Measurements from ENCODE around the gene FAM184B.
"Not testable (repeated sequence)": the region's sequence is repeated elsewhere in the genome, so short reads cannot be mapped to it uniquely, and the experiment has no call there.

The FAM184B gene

DNA sequence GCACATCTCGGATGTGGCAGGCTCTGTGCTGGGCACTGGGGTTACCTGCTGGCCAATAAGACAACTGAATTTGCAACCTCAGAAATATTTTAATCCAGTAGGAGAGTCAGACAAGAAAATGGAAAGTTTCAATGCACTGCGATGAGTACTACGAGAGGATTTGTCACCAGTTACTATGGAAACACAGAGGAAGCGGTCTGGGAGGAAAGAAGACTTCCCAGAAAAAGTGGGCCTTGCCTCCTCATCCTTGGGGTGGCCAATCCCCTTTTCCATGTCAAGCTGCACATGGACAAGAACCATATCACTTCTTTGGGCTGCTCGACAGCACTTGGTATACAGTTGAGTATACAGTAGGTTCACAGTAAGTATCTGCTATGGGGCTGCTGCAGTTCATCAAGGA is 67.6 kb downstream of the FAM184B start:
- no peak for DNase-seq

GRCh38 chr4:17712166-17712565 is 69.3 kb downstream of the FAM184B start:
- no peak for DNase-seq

- not testable (repeated sequence) for DNase-seq
Observed at GRCh38 chr4:17711206-17711605, 70.2 kb downstream of the FAM184B start.

DNA sequence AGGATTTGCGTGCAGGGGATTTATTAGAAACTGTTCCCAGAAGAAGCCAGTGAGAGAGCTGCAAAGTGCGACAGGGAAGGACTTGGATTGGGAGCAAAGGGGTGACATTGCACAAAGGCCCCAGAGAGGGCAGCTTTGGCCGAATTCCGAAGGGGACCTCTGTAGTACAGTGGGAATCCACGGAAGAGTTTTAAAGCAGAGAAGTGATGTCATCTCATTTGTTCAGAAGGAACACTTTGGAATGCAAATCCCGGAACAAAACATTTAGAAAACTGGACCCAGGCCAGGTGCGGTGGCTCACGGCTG is 71.7 kb downstream of the FAM184B start:
- DNase-seq: no peak

DNA sequence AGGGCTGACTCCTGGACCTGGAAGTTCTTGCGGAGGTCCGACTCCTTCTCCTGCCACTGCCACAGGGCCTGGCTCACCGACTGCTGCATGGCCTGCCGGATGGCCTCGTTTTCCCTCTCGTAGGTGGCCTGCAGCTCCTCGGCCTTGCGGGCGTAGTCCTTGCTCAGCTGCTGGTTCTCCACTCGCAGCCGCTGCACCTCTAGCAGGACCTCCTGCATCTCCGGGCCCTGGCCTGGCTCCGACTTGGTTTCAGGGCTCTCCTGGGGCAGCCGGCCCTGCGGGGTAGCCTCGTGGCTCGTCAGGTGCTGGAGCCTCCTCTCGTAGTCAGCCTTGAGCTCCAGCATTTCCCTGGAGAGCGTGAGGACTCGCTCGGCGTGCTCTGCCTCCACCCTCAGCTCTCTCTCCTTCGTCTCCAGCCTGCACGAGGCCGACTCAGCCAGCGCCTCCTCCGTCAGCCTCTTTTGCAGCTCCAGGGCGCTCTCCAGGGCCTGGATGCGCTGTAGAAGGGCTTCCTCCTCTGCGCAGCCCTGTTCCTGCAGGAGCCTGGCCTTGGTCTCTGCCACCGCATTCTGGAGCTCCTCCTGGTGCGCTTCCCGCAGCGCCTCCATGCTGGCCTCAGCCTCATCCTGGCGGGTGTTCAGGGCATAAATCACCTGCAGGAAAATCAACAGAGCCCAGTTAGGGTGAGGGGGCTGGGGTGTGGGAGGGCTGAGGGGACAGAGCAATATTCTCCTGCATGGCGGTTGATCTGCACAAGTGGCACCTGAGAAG is 72.2 kb downstream of the FAM184B start:
- DNase-seq: no peak

DNA sequence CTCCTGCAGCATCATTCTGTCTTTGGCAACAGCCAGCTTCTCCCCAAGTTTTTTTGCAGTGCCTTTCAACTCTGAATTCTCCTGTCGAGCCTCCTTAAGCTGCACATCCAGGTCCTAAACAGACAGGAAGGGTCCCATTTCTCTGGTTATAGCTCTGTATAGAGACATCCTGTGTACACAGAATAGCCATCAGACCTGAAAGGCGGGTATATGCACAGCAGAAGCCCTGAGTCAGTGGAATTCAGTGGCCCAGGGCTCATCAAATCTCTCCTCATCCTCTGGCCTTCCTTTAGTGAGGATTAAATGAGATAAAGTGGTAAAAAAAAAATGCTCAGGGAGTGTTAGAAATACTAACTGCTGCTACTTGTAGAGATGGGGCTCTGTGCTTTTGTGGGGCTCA is 73.8 kb downstream of the FAM184B start:
- no peak for DNase-seq

DNA sequence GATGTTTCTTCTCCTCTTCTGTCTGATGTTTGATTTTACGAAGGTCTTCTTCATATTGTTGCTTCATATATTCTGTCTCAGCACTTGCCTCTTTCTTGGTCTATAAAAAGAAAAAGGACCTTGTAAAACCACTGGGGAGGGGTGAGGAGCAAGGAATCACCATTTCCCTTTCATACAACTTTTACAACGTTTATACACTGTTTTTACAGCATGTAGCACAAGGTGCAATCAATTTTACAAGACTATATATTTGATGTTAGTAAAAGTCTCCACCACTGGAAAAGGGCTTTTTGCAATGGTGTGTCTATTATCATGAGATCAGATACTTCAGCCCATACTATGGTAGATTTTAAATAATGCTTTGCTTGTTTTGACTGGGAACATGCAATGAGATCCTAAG is 76.3 kb downstream of the FAM184B start:
- DNase-seq: no peak

- DNase-seq: no peak
Observed at GRCh38 chr4:17704020-17704650, 77.3 kb downstream of the FAM184B start.

DNA sequence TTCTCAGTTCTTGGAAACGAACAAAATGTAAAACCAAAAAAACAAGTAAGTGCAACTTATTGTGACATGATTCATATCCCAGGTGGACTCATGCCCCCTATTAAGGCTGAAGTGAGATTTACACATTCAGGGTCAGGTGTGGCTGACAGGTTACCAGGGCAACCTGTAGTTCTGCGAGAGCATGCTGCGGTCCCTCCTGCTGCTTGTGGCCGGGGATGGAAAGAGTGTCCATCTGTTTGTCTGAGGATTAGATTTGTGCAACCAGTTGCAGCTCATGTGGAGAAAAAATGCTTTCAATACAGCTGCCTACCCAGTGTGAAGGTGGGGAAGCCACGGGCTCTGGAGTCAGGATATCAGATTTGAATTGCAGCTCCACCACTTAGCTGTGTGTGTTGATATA is 78.8 kb downstream of the FAM184B start:
- no peak for DNase-seq

DNA sequence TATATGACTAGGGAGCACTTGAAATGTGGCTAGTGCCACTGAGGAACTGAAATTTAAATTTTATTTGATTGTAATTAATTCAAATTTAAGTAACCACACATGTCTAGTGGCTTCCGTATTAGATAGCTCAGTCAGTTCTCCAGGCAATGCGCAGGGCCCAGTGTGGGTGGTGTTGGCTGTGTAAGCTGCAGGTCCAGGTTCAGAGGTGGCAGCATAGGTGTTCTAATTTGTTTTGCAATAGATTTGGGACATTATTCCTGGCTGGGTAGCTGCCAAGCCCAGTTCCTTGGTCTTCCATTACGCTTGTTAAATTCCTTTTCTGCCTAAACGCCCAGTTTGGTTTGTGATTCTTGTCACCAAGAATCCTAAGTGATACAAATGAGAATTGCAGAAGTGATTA is 79.5 kb downstream of the FAM184B start:
- DNase-seq: no peak

GRCh38 chr4:17701138-17701839 is 80.1 kb downstream of the FAM184B start:
- no peak for DNase-seq

GRCh38 chr4:17699380-17699779 is 82.0 kb downstream of the FAM184B start:
- DNase-seq: no peak

GRCh38 chr4:17698116-17698515 is 83.3 kb downstream of the FAM184B start:
- DNase-seq: no peak

- no peak for DNase-seq
Observed at GRCh38 chr4:17695341-17695740, 86.1 kb downstream of the FAM184B start.

DNA sequence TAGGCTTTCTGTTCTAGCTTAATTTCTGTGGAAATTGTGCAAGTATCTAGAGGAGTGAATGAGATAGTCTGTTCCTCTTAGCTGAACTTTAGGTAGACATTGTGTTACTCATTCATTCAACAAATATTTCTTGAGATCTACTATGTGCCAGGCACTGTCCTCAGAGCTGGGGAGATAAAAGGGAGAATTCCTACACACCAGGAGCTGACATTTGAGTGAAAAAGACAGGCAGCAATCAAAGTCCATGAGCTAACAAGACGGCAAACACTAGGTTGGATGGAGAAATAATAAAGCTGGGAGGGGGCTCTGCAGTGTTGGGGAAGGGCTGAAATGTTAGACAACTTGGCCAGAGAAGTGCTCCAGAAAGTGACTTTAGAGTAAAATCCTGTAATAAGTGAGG is 86.9 kb downstream of the FAM184B start:
- DNase-seq: no peak

- DNase-seq: no peak
Observed at GRCh38 chr4:17690898-17691297, 90.5 kb downstream of the FAM184B start.

- DNase-seq: no peak
Observed at GRCh38 chr4:17690135-17690534, 91.3 kb downstream of the FAM184B start.

DNA sequence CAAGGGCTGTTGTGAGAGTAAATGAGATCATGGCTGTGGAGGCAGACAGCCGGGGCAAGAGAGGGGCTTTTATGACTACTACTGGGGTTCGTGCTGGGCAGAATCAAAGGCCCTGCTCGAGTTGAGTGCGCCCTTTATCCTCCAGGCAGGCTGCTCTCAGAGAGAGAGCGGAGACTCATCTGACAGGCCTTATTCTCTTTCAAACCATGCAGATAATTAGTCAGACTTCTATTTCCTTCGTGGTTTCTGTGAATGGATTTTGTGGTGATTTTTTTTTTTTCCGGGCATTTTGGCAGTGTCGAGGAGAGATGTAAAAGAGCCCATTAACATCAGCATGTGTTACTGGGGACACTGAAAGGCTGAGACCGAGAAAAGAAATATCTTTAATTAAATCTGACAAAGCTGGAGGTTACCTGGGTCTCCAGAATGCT is 93.4 kb downstream of the FAM184B start:
- DNase-seq: no peak

DNA sequence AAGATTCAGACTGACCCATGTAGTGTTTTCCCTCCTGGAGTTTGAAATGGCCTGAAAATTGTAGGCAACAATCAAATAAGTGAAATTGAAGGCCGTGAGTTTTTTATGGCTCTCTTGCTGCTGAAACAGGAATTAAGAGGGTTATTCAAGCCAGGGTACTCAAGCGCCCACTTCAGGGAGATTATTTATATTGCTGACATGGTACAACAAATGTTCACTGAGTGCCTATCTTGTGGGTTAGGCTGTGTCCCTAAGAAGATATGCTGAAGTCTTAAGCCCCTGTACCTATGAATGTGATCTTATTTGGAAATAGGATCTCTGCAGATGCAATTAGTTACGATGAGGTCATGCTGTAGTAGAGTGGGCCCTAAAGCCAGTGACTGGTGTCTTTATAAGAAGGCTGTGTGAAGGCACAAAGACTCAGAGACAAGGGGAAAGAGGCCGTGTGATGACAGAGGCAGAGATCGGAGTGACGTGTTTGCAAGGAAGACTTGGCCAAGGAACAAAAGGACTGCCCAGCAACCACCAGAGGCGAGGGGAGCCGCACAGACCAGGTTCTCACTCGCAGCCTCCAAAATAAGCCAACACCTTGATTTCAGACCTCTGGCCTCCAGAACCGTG is 94.1 kb downstream of the FAM184B start:
- DNase-seq: no peak

DNA sequence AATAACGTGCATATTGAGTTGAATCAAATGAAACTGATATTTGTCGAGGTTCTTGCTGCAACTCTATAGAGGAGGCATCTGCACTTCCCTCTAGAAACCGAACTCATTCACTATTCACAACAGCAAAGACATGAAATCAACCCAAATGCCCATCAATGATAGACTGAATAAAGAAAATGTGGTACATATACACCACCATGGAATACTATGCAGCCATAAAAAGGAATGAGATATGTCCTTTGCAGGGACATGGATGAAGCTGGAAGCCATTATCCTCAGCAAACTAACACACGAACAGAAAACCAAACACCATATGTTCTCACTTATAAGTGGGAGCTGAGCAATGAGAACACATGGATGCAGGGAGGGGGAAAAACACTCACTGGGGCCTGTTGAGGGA is 96.8 kb downstream of the FAM184B start:
- DNase-seq: not testable (repeated sequence)

DNA sequence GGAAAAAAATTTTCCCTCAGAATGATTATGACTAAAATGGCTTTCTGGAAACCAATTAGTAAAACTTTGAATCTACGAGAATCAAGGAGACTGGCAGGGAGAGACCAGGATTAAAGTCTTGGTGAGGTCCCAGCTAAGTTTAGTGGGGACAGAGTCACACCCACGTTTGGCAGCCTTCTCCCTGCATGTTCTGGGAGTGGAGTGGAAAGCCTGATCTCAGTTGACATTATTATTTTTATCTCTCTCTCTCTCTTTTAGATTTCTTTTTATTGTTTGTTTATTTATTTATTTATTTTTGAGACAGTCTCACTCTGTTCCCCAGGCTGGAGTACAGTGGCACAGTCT is 99.2 kb downstream of the FAM184B start:
- no peak for DNase-seq

DNA sequence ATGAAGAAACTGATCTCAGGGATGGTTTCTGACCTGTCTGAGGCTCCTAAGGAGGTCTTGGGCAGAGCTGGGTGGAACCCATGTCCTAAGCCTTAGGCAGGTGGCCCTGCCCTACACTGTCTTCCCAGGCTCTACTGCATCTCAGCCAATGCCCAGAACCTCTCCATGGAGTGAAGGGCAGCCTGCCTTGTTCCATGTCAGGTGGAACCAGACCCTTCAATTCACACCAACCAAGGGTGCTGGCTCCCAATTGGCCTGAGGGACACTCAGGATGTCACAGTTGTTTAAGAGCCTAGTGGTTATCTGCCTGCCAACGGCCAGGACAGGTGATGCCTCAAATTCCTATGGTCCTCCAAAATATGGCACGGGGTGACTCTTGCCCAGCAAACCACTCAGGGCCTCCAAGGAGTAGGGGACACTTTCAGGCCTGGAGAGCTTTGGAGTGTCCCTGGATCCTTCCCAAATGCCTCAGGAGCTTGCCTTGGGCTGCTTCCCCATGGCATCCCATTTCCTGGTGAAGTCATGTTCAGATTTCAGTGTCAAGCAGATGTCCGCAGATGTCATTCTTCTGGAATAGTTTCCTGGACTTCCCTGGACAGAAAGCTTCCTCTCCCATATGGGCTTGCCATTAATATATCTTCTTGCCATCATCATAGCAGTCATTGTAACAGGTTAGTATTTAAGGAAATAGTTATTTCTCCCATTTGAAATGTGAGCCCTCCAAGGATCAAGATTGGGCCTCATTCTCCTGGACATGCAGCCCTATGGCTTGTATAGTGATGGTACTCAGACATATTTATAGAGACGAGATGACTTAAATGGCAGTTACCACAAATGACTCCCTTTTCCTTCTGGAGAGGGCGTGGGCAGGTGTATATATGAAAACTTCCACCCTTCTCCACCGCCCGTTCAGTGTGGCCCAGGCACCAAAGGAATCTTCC is 99.9 kb downstream of the FAM184B start:
- no peak for DNase-seq
